Mesenchymal stem cell (in vitro differentiated cells and primary cell): Measurements from ENCODE around the gene TM4SF5.

Experiments
- DNase-seq: peaks from one replicate; pipeline ENCODE4 v3.0.0-alpha.2; 2013
- H2AFZ ChIP-seq: one replicate; pipeline ENCODE4 v1.6.1; 2013; ENCODE audit warnings: low read depth, mild to moderate bottlenecking, control low read depth, inconsistent platforms, low read length, moderate library complexity
- H2AK5ac ChIP-seq: 2 replicates; pipeline ENCODE4 v1.6.1; 2013; ENCODE audit warnings: low read length, moderate library complexity, mild to moderate bottlenecking, inconsistent platforms; ENCODE audit not compliant: severe bottlenecking
- H2BK120ac ChIP-seq: one replicate; pipeline ENCODE4 v1.6.1; 2013; ENCODE audit warnings: low read depth, mild to moderate bottlenecking, inconsistent platforms, low read length, moderate library complexity
- H2BK12ac ChIP-seq, 2 experiments: one replicate each; pipeline ENCODE4 v1.6.1; 2013; ENCODE audit warnings: inconsistent platforms in 2 of 2, low read length in 2 of 2, mild to moderate bottlenecking in 2 of 2, moderate library complexity in 2 of 2, control low read depth in 1 of 2
- H2BK15ac ChIP-seq: one replicate; pipeline ENCODE4 v1.6.1; 2013; ENCODE audit warnings: mild to moderate bottlenecking, low read depth, inconsistent platforms; ENCODE audit not compliant: poor library complexity, severe bottlenecking
- H2BK5ac ChIP-seq: 2 replicates; pipeline ENCODE4 v1.6.1; 2013; ENCODE audit warnings: low read depth, mild to moderate bottlenecking, low read length, control low read depth, inconsistent platforms; ENCODE audit not compliant: poor library complexity, severe bottlenecking
- H3K14ac ChIP-seq, 2 experiments: one replicate each; pipeline ENCODE4 v1.6.1; 2013; ENCODE audit warnings: inconsistent platforms in 2 of 2, low read length in 2 of 2, control low read depth in 1 of 2, mild to moderate bottlenecking in 1 of 2, moderate library complexity in 1 of 2
- H3K18ac ChIP-seq, 2 experiments: one replicate each; pipeline ENCODE4 v1.6.1; 2013; ENCODE audit warnings: inconsistent platforms in 2 of 2, low read length in 2 of 2, control low read depth in 1 of 2, low read depth in 1 of 2, mild to moderate bottlenecking in 1 of 2
- H3K23ac ChIP-seq, 2 experiments: one replicate each; pipeline ENCODE4 v1.6.1; 2013; ENCODE audit warnings: inconsistent platforms in 2 of 2, low read length in 2 of 2, mild to moderate bottlenecking in 2 of 2, moderate library complexity in 2 of 2, control low read depth in 1 of 2
- H3K27ac ChIP-seq: 2 replicates; pipeline ENCODE4 v1.5.1; 2013; ENCODE audit warnings: mild to moderate bottlenecking, moderate library complexity, low read length, control low read depth, inconsistent platforms; ENCODE audit not compliant: poor library complexity, severe bottlenecking
- H3K27me3 ChIP-seq, 2 experiments: 2 replicates each; pipeline versions ENCODE4 v1.6.1 to v1.7.0; 2013; ENCODE audit warnings: low read length in 2 of 2, mild to moderate bottlenecking in 2 of 2, moderate library complexity in 2 of 2, control low read depth in 1 of 2, inconsistent platforms in 1 of 2; ENCODE audit not compliant: control insufficient read depth in 1 of 2, insufficient read depth in 1 of 2
- H3K36me3 ChIP-seq, 2 experiments: 2 replicates each; pipeline versions ENCODE4 v1.6.1 to v1.7.0; 2013; ENCODE audit warnings: low read length in 2 of 2, control low read depth in 1 of 2, inconsistent platforms in 1 of 2, low read depth in 1 of 2, mild to moderate bottlenecking in 1 of 2; ENCODE audit not compliant: insufficient read depth in 2 of 2, control insufficient read depth in 1 of 2
- H3K4ac ChIP-seq, 2 experiments: one replicate each; pipeline ENCODE4 v1.6.1; 2013; ENCODE audit warnings: inconsistent platforms in 2 of 2, low read length in 2 of 2, mild to moderate bottlenecking in 2 of 2, moderate library complexity in 2 of 2, control low read depth in 1 of 2, low read depth in 1 of 2
- H3K4me1 ChIP-seq: 2 replicates; pipeline ENCODE4 v1.6.1; 2013; ENCODE audit warnings: low read depth, low read length, control low read depth; ENCODE audit not compliant: control insufficient read depth, insufficient read depth
- H3K4me2 ChIP-seq: 2 replicates; pipeline ENCODE4 v1.6.1; 2013; ENCODE audit warnings: low read length, mild to moderate bottlenecking, inconsistent platforms; ENCODE audit not compliant: poor library complexity, severe bottlenecking
- H3K4me3 ChIP-seq, 2 experiments: 2 replicates each; pipeline versions ENCODE4 v1.5.1 to v1.7.0; 2013; ENCODE audit warnings: low read length in 2 of 2, mild to moderate bottlenecking in 2 of 2, control low read depth in 1 of 2, low read depth in 1 of 2; ENCODE audit not compliant: insufficient read depth in 1 of 2
- H3K79me1 ChIP-seq: replicated peaks from 2 replicates; pipeline ENCODE4 v1.6.1; 2013; ENCODE audit warnings: mild to moderate bottlenecking, control low read depth, low read length, inconsistent platforms; ENCODE audit not compliant: poor library complexity, severe bottlenecking
- H3K9ac ChIP-seq: 2 replicates; pipeline ENCODE4 v1.7.0; 2013; ENCODE audit warnings: mild to moderate bottlenecking, low read length, moderate library complexity
- H3K9me3 ChIP-seq: 2 replicates; pipeline ENCODE4 v1.7.0; 2013; ENCODE audit warnings: mild to moderate bottlenecking, low read length; ENCODE audit not compliant: control insufficient read depth
- H4K8ac ChIP-seq: one replicate; pipeline ENCODE4 v1.6.1; 2013; ENCODE audit warnings: inconsistent platforms, mild to moderate bottlenecking, low read length, moderate library complexity
- H4K91ac ChIP-seq: one replicate; pipeline ENCODE4 v1.6.1; 2013; ENCODE audit warnings: mild to moderate bottlenecking, low read length, inconsistent platforms
- WGBS: methylation state at CpG from one replicate; pipeline ENCODE4 v1.1.7; 2013; ENCODE audit warnings: mixed read lengths; 5-methylcytosine and 5-hydroxymethylcytosine counted together

Gene TM4SF5

DNA sequence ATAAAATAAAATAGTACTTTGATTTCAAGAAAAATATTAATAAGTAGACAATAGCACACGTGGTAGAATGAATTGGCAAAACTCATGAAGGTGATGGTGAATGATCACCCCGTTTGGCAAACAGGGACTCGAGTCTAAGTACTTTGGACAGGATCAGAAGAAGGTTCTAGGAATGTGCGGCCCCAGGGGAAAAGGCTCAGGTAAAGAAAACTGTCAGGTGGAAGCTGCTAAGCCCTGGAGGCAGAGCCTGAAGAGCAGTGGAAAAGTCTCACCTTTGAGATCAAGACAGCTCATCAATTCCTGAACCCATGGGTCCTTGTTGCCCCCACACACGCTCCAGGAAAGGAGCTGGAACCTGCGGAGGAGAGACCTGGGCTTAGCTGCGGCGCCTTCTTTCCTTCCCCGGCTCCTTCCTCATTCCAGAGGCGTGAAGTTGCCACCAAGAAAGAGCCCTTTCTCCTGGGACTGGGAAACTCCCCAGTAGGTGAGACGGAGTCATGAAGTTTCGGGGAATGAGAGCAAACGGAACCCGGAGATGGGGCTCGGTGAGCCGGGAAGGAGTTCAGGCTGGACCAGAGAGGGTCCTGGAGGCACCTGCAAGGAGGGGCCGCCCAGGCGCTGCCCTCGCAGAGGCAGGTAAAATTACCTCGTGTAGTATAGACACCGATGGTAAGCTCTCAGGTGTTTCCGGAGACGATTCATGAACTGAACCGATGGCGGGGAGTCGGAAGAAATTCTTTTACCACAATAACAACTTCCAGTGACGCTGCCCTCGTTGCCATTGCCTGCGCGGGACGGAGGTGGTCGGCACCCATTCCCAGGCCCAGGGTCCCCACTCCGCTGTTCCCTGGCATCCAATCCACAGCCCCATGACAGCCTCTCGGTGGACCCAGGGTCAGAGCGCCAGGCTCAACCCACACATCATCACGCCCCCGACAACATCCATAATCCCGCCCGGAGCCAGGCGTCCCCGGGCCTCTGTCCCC is 33.3 kb upstream of the TM4SF5 start:
- H3K4me2 ChIP-seq: peak overlapping the region; percentile 91
- peaks cover 44% of the 10 kb centered on the region in 2 experiments for H3K27me3 ChIP-seq
- H3K4ac ChIP-seq: no peak overlapping the region
- H3K18ac ChIP-seq: no peak overlapping the region
- H2BK5ac ChIP-seq: no peak overlapping the region
- no peak overlapping the region for H2BK12ac ChIP-seq
- peaks cover 0 to 2% of the 10 kb centered on the region in 2 experiments for H3K36me3 ChIP-seq
- H3K23ac ChIP-seq: peak overlapping the region in 1 of 2 experiments; percentile 94
- WGBS: 20% methylated on average over 40 of the region's 41 CpGs
- no peaks in the 10 kb centered on the region for H3K79me1 ChIP-seq
- no peak overlapping the region for H4K91ac ChIP-seq
- peak overlapping the region; percentile 75 for H3K9ac ChIP-seq
- H2BK15ac ChIP-seq: no peak overlapping the region
- peaks cover 16% of the 10 kb centered on the region for H3K4me1 ChIP-seq
- no peak overlapping the region for H2AFZ ChIP-seq
- peak overlapping the region; percentile 64 to 82 for H3K4me3 ChIP-seq
- no peak overlapping the region for H4K8ac ChIP-seq
- no peak overlapping the region for H2AK5ac ChIP-seq
- H3K27ac ChIP-seq: no peak overlapping the region
- H2BK120ac ChIP-seq: no peak overlapping the region
- H3K9me3 ChIP-seq: no peaks in the 10 kb centered on the region
- no peak overlapping the region for H3K14ac ChIP-seq
- no peak for DNase-seq

DNA sequence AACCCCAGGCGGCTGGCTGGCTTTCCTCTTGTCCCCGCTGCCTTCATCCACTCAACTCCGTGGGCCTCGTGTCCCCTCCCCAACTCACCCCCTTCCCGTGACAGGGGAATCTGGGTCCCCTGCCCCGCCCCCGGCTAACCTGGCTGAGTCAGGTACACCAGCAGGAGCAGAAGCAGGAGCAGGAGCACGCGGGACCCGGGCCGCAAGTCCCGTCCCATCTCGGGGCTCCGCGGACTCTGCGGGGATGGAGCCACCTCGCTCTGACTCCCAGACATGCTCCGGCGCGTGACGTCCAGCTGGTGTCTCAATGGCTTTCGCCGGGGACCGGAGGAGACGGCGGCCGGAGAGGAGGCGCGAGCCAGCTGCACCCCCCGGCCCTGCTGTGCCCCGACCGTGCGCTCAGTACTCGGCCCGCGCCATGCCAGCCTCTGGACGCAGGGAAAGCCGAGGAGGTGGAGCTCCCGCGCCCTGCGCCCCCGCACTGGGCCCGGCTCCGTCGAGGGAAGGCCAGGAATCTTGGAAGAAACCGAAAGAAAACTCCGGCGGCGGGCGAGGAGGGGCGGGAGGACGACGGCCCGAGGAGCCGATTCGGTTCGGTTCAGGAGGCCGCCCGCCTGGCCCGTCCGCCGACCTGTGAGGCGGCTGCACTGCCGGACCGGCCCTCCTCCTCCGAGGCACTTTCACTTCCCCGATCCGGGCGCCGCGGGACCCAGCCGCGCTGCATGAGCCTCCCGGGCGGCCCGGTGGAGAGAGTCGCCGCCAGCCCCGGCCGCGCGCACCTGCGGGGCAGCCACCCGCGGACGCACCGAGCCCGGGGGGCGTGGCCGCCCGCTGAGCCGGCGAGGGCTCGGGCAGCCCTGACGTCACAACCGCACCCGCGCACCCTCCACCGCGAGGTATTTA is 32.3 kb upstream of the TM4SF5 start, which contains the start of the genes CXCL16 and ZMYND15:
CXCL16 (minus strand) TSS at position 807 of the 903 bp plus-strand sequence; CDS start at position 218, 589 bp downstream.
ZMYND15 (plus strand) TSS at position 712 of the 903 bp plus-strand sequence. CDS start 716 bp downstream, outside the sequence.
- Histone ChIP-seq H3K4me1 (peaks cover 16% of the 10 kb centered on the region), H3K4ac (no peak within 1 kb of the TSS), H3K27me3 (peaks cover 52 to 54% of the 10 kb centered on the region in 2 experiments), H3K18ac (peak within 1 kb of the TSS in 1 of 2 experiments; percentile 30), H3K79me1 (no peaks in the 10 kb centered on the region), H3K4me3 (peak within 1 kb of the TSS; percentile 64 to 82), H3K9me3 (no peaks in the 10 kb centered on the region), H2BK5ac (no peak within 1 kb of the TSS), H4K8ac (no peak within 1 kb of the TSS), H3K27ac (no peak within 1 kb of the TSS), H2AFZ (peak within 1 kb of the TSS; percentile 20), H2BK12ac (peak within 1 kb of the TSS in 1 of 2 experiments; percentile 47), H2AK5ac (no peak within 1 kb of the TSS), H3K9ac (peak within 1 kb of the TSS; percentile 75), H2BK15ac (no peak within 1 kb of the TSS), H2BK120ac (no peak within 1 kb of the TSS), H3K14ac (peak within 1 kb of the TSS in 1 of 2 experiments; percentile 36), H3K23ac (peak within 1 kb of the TSS in 1 of 2 experiments; percentile 94), H3K4me2 (peak within 1 kb of the TSS; percentile 91), H4K91ac (no peak within 1 kb of the TSS), H3K36me3 (no peaks in the 10 kb centered on the region)
- 1% methylated on average over 79 of the region's 100 CpGs for WGBS
- DNase-seq: peak; percentile 70

DNA sequence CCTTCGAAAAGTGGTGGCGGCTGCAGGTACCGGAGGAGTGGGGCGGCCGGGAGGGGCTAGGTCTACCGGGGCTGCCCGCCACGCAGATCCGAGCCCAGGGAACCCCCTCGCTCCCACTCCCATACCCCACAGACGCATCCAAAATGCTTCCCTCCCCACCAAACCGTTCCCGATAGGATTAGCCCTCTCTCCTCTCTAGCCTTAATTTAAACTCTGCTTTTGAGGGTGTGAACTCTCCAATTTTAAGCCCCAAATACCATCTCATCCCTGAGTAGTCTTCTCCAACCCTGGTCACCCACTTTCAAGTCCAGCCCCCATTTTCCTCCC is 31.7 kb upstream of the TM4SF5 start:
- no peak overlapping the region for H2AK5ac ChIP-seq
- peak overlapping the region in 1 of 2 experiments; percentile 47 for H2BK12ac ChIP-seq
- H3K36me3 ChIP-seq: no peaks in the 10 kb centered on the region
- H2BK15ac ChIP-seq: no peak overlapping the region
- H3K27ac ChIP-seq: no peak overlapping the region
- no peak overlapping the region for H4K8ac ChIP-seq
- no peak overlapping the region for H2BK5ac ChIP-seq
- no peak overlapping the region for H3K14ac ChIP-seq
- H3K79me1 ChIP-seq: no peaks in the 10 kb centered on the region
- no peaks in the 10 kb centered on the region for H3K9me3 ChIP-seq
- DNase-seq: no peak
- peak overlapping the region in 1 of 2 experiments; percentile 30 for H3K18ac ChIP-seq
- peak overlapping the region; percentile 75 for H3K9ac ChIP-seq
- peak overlapping the region in 1 of 2 experiments; percentile 63 for H3K23ac ChIP-seq
- H2AFZ ChIP-seq: peak overlapping the region; percentile 20
- H4K91ac ChIP-seq: no peak overlapping the region
- H2BK120ac ChIP-seq: no peak overlapping the region
- peak overlapping the region; percentile 64 to 82 for H3K4me3 ChIP-seq
- H3K4me1 ChIP-seq: peaks cover 17% of the 10 kb centered on the region
- 14% methylated on average over 13 of the region's 13 CpGs for WGBS
- peak overlapping the region; percentile 91 for H3K4me2 ChIP-seq
- peaks cover 58 to 59% of the 10 kb centered on the region in 2 experiments for H3K27me3 ChIP-seq
- H3K4ac ChIP-seq: no peak overlapping the region
